Osteoblast (primary cell): ENCODE results near the gene GPER1. TPM values are rescaled to one million over a fixed set of nuclear protein-coding genes. Genes with fewer than 3 reads are reported as not detected.

Source experiments
- DNase-seq: peaks from one replicate; pipeline ENCODE4 v3.0.0; 2011; ENCODE audit warnings: low spot score, mixed read lengths; ENCODE audit not compliant: insufficient read length; ENCODE audit errors: missing footprints
- H2AFZ ChIP-seq: 2 replicates; pipeline ENCODE4 v1.6.0; 2011; ENCODE audit warnings: mild to moderate bottlenecking, low read length
- H3K27ac ChIP-seq: 2 replicates; pipeline ENCODE4 v1.5.1; 2011; ENCODE audit warnings: mild to moderate bottlenecking, low read depth, low read length, moderate library complexity
- H3K27me3 ChIP-seq: 2 replicates; pipeline ENCODE4 v1.6.0; 2012; ENCODE audit warnings: mild to moderate bottlenecking, control low read depth, inconsistent platforms, low read length, moderate library complexity; ENCODE audit not compliant: insufficient read depth
- H3K36me3 ChIP-seq: 2 replicates; pipeline ENCODE4 v1.5.1; 2011; ENCODE audit warnings: mild to moderate bottlenecking, low read length, control low read depth, moderate library complexity; ENCODE audit not compliant: insufficient read depth
- H3K4me1 ChIP-seq: 2 replicates; pipeline ENCODE4 v1.5.1; 2011; ENCODE audit warnings: mild to moderate bottlenecking, low read length, control low read depth, moderate library complexity; ENCODE audit not compliant: insufficient read depth
- H3K4me2 ChIP-seq: 2 replicates; pipeline ENCODE4 v1.6.0; 2011; ENCODE audit warnings: mild to moderate bottlenecking, low read length; ENCODE audit not compliant: insufficient read depth
- H3K4me3 ChIP-seq: fragments of 200-600 bp; sonication (generic); 3 replicates; pipeline ENCODE4 v1.5.1; 2012; ENCODE audit warnings: mild to moderate bottlenecking, low read length, inconsistent platforms; ENCODE audit not compliant: insufficient read depth
- H3K79me2 ChIP-seq: 2 replicates; pipeline ENCODE4 v1.6.0; 2012; ENCODE audit warnings: mild to moderate bottlenecking, low read length, control low read depth, inconsistent platforms; ENCODE audit not compliant: insufficient read depth
- H3K9me3 ChIP-seq: 2 replicates; pipeline ENCODE4 v1.5.1; 2011; ENCODE audit warnings: low read depth, low read length, control low read depth
- H4K20me1 ChIP-seq: 2 replicates; pipeline ENCODE4 v1.6.0; 2012; ENCODE audit warnings: mild to moderate bottlenecking, low read length, control low read depth; ENCODE audit not compliant: insufficient read depth
- total RNA-seq: library from RNA; depleted of rRNA; stranded (reverse); fragments of >200 nt; gene quantifications from 2 replicates; pipeline ENCODE4 v1.2.3, GENCODE V29; 2012
- TF ChIP-seq, protein P1 (sequence below): IDR thresholded peaks from 2 replicates; pipeline ENCODE4 v1.5.1; 2011; ENCODE audit warnings: mild to moderate bottlenecking, low read depth, low read length, moderate library complexity; ENCODE audit errors: extremely low read depth

GPER1 gene
- total RNA-seq, 1 donor: 10.5 TPM

DNA sequence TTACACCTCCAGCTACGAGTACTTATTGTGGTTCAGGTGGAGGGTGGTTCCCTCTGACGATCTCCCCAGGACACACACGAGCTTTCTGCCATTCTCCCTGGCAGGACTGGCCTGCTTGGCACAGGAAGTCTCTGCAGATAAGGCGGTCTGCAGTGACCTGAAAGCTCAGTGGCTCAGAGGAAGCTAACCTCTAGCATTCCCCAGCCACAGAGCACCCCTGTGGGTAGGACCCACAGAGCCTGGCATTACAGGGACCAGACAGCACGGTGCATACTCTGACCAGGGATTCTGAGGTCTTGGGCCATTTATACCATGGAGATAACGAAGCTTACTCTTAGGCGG is 45.5 kb upstream of the GPER1 start:
- peaks cover 12% of the 10 kb centered on the region for H3K4me1 ChIP-seq

DNA sequence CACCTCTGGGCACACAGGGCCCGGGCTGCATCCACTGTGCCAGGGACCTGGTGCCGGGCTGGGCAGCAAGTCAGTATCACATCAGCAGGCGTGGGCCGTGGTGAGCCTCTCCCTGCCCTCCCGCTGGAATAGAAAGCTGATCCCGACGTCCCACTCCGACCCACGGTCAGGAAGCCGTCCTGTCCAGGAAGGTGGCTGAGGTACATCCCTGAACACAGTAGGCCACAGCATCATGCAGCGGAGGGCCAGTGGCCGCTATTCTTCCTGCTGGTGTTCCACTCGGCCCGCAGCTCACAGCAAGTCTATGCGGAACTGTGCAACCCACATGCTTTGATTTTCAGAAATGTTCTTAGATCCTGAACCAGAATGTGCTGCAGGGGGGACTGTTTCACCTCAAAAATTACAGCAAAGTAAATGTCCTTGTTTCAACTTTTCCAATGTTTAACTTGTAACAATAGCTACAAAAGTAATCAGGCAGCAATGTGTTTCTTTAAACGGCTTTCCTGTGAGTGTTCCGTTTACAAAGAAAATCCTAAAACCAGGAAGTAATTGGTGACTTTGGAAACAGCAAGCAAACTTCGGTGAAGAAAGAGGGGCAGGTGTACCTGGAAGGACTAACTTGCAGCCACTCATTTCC is 44.2 kb upstream of the GPER1 start:
- peaks cover 2% of the 10 kb centered on the region for H3K79me2 ChIP-seq
- peaks cover 14% of the 10 kb centered on the region for H4K20me1 ChIP-seq
- peak overlapping the region; percentile 79 for H3K4me3 ChIP-seq
- H3K27ac ChIP-seq: peak overlapping the region; percentile 53
- peaks cover 12% of the 10 kb centered on the region for H3K4me1 ChIP-seq
- no peak for DNase-seq
- peak overlapping the region; percentile 83 for H2AFZ ChIP-seq
- TF ChIP-seq, protein P1, sequence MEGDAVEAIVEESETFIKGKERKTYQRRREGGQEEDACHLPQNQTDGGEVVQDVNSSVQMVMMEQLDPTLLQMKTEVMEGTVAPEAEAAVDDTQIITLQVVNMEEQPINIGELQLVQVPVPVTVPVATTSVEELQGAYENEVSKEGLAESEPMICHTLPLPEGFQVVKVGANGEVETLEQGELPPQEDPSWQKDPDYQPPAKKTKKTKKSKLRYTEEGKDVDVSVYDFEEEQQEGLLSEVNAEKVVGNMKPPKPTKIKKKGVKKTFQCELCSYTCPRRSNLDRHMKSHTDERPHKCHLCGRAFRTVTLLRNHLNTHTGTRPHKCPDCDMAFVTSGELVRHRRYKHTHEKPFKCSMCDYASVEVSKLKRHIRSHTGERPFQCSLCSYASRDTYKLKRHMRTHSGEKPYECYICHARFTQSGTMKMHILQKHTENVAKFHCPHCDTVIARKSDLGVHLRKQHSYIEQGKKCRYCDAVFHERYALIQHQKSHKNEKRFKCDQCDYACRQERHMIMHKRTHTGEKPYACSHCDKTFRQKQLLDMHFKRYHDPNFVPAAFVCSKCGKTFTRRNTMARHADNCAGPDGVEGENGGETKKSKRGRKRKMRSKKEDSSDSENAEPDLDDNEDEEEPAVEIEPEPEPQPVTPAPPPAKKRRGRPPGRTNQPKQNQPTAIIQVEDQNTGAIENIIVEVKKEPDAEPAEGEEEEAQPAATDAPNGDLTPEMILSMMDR: no peak
- H3K36me3 ChIP-seq: no peaks in the 10 kb centered on the region
- H3K27me3 ChIP-seq: no peaks in the 10 kb centered on the region
- peak overlapping the region; percentile 90 for H3K4me2 ChIP-seq
- no peaks in the 10 kb centered on the region for H3K9me3 ChIP-seq

More for the DNA sequence above, 45.5 kb upstream of the GPER1 start:
- Histone ChIP-seq H3K36me3 (no peaks in the 10 kb centered on the region), H3K4me3 (no peak overlapping the region), H3K27me3 (no peaks in the 10 kb centered on the region), H3K27ac (no peak overlapping the region), H3K4me2 (no peak overlapping the region), H3K9me3 (no peaks in the 10 kb centered on the region), H3K79me2 (peaks cover 2% of the 10 kb centered on the region), H4K20me1 (peaks cover 10% of the 10 kb centered on the region), H2AFZ (no peak overlapping the region)
- TF ChIP-seq, protein P1: no peak
- DNase-seq: no peak

DNA sequence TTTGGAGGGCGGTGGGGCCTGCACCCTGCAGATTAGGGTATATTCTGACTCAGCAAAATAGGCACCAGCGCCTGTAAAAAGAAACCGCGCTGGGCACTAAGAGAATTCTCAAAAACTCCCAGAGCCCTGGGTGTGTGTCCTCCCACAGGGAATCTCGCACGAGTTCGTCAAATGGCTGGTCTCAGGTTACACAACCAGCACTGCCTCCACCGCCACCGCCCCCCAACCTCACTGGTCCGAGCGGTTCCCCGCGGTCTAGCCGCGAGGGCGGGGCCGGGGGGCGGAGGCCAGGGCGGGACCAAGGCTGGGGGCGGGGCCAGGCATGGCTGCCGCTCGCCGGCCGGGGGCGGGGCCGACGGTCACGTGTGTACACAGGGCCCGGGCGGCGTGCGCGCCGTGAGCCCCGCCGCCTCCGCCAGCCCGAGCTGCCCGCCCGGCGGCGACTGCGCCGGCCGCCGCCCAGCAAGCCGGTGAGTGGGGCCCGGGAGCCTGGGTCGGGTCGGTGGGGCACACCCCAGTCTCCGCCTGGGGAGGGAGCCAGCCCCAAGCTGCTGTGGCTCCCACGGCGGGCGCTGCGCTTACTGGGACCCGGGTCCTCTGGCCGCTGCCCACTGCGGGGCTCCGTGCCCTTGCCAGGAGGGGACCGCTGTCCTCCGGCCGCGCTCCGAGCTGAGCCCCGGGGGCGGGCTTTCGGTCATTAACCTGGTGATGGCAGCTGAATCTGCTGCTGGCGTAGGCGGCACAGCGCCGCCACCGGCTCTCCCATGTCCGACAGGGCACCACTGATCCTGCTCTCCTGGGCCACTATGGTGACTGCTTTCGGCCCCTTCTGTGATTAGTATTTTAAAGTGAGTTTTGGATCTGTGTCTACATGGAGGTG is 43.5 kb upstream of the GPER1 start, which contains the start of gene GPR146:
TSS of gene GPR146 (plus strand) at position 358 of the 880 bp plus-strand sequence. CDS start 12,970 bp downstream, outside the sequence.
- H3K4me2 ChIP-seq: peak within 1 kb of the TSS; percentile 90
- peaks cover 17% of the 10 kb centered on the region for H4K20me1 ChIP-seq
- DNase-seq: peak; percentile 100
- H3K27me3 ChIP-seq: no peaks in the 10 kb centered on the region
- peaks cover 2% of the 10 kb centered on the region for H3K79me2 ChIP-seq
- TF ChIP-seq, protein P1: peak; percentile 57
- peak within 1 kb of the TSS; percentile 53 for H3K27ac ChIP-seq
- H2AFZ ChIP-seq: peak within 1 kb of the TSS; percentile 83
- H3K4me1 ChIP-seq: peaks cover 12% of the 10 kb centered on the region
- no peaks in the 10 kb centered on the region for H3K36me3 ChIP-seq
- H3K4me3 ChIP-seq: peak within 1 kb of the TSS; percentile 79
- no peaks in the 10 kb centered on the region for H3K9me3 ChIP-seq
